ENCODE data around the gene GABRD. TPM values are rescaled to one million over a fixed set of nuclear protein-coding genes. Genes with fewer than 3 reads are reported as not detected.

The GABRD gene
- polyA plus RNA-seq, 1 donor, result 1.1 TPM

- no peak for DNase-seq
Measured at GRCh38 chr1:1985375-1986050, 33.6 kb upstream of the GABRD start.

GRCh38 chr1:1986451-1987141 is 32.5 kb upstream of the GABRD start:
- no peak for DNase-seq

GRCh38 chr1:1987142-1987510 is 32.0 kb upstream of the GABRD start:
- no peak for DNase-seq

GRCh38 chr1:1988061-1988945 is 30.8 kb upstream of the GABRD start:
- no peak for DNase-seq

GRCh38 chr1:1989102-1989542 is 30.0 kb upstream of the GABRD start:
- no peak for DNase-seq

GRCh38 chr1:1989789-1990188 is 29.4 kb upstream of the GABRD start:
- peak; percentile 39 for DNase-seq

GRCh38 chr1:1990222-1990621 is 28.9 kb upstream of the GABRD start:
- peak; percentile 62 for DNase-seq

- DNase-seq, result no peak
Measured at GRCh38 chr1:1994536-1994935, 24.6 kb upstream of the GABRD start.

GRCh38 chr1:1996207-1996651 is 22.9 kb upstream of the GABRD start:
- DNase-seq, result no peak

GRCh38 chr1:1997576-1997975 is 21.6 kb upstream of the GABRD start:
- DNase-seq, result no peak

- DNase-seq, result no peak
Measured at GRCh38 chr1:2000432-2000831, 18.7 kb upstream of the GABRD start.

- no peak for DNase-seq
Measured at GRCh38 chr1:2000850-2001249, 18.3 kb upstream of the GABRD start.

GRCh38 chr1:2001773-2002411 is 17.3 kb upstream of the GABRD start:
- no peak for DNase-seq

- no peak for DNase-seq
Measured at GRCh38 chr1:2003541-2004131, 15.5 kb upstream of the GABRD start, which contains the start of gene CFAP74. Gene CFAP74 (minus strand): TSS chr1:2003786. CDS start chr1:1990956, 12,830 bp downstream.

GRCh38 chr1:2004856-2005255 is 14.3 kb upstream of the GABRD start:
- DNase-seq, result no peak

GRCh38 chr1:2009101-2010053 is 9.8 kb upstream of the GABRD start:
- no peak for DNase-seq

- no peak for DNase-seq
Measured at GRCh38 chr1:2014181-2014580, 5.0 kb upstream of the GABRD start.

GRCh38 chr1:2014741-2015735 is 4.1 kb upstream of the GABRD start:
- no peak for DNase-seq

- DNase-seq, result no peak
Measured at GRCh38 chr1:2016123-2016522, 3.0 kb upstream of the GABRD start.
